Epithelial cell of esophagus (primary cell): ENCODE measurements around the gene SLC25A44.

Experiments
- DNase-seq: peaks from one replicate; pipeline ENCODE4 v3.0.0; 2010; ENCODE audit warnings: low read depth
- H3K4me3 ChIP-seq: 2 replicates; pipeline ENCODE4 v1.5.1; 2011; ENCODE audit warnings: mild to moderate bottlenecking, low read length, control low read depth
- TF ChIP-seq, protein P1 (sequence below): IDR thresholded peaks from 2 replicates; pipeline ENCODE4 v1.5.1; 2011; ENCODE audit warnings: low read depth, mild to moderate bottlenecking, low read length, control low read depth, inconsistent platforms; ENCODE audit not compliant: insufficient read depth; ENCODE audit errors: missing control alignments

The SLC25A44 gene

GRCh38 chr1:156194300-156194652 is 372 bp downstream of the SLC25A44 start:
- TF ChIP-seq, protein P1, sequence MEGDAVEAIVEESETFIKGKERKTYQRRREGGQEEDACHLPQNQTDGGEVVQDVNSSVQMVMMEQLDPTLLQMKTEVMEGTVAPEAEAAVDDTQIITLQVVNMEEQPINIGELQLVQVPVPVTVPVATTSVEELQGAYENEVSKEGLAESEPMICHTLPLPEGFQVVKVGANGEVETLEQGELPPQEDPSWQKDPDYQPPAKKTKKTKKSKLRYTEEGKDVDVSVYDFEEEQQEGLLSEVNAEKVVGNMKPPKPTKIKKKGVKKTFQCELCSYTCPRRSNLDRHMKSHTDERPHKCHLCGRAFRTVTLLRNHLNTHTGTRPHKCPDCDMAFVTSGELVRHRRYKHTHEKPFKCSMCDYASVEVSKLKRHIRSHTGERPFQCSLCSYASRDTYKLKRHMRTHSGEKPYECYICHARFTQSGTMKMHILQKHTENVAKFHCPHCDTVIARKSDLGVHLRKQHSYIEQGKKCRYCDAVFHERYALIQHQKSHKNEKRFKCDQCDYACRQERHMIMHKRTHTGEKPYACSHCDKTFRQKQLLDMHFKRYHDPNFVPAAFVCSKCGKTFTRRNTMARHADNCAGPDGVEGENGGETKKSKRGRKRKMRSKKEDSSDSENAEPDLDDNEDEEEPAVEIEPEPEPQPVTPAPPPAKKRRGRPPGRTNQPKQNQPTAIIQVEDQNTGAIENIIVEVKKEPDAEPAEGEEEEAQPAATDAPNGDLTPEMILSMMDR: no peak
- peak overlapping the region; percentile 99 for H3K4me3 ChIP-seq
- peak; percentile 10 for DNase-seq

- no peak for DNase-seq
Measured at GRCh38 chr1:156195853-156196252, 1.9 kb downstream of the SLC25A44 start.

DNA sequence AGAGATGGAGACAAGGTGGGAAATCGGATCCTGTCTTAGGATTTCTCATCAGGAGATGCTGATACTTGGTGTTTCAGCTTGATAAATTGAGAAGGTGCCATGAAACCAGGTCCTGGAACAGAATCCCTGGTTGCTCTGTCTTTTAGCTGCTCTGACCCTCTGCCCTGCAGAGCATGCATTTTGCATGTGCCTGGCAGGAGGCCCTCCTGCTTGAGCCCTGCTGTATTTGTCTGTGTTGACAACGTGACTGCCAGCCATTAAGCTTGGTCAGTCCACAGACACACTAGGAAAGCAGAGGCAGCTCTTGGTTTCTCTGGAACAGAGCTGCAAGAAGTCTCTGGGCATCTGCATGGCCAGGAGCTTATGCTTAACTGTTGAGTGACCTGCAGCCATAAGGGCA is 2.5 kb downstream of the SLC25A44 start:
- no peak for DNase-seq
- H3K4me3 ChIP-seq: no peak overlapping the region
- TF ChIP-seq, protein P1: no peak

More at GRCh38 chr1:156195853-156196252, 1.9 kb downstream of the SLC25A44 start:
- TF ChIP-seq, protein P1: no peak
- H3K4me3 ChIP-seq: no peak overlapping the region

- DNase-seq: no peak
- no peak overlapping the region for H3K4me3 ChIP-seq
- TF ChIP-seq, protein P1: no peak
Measured at GRCh38 chr1:156198831-156199349, 5.0 kb downstream of the SLC25A44 start.

DNA sequence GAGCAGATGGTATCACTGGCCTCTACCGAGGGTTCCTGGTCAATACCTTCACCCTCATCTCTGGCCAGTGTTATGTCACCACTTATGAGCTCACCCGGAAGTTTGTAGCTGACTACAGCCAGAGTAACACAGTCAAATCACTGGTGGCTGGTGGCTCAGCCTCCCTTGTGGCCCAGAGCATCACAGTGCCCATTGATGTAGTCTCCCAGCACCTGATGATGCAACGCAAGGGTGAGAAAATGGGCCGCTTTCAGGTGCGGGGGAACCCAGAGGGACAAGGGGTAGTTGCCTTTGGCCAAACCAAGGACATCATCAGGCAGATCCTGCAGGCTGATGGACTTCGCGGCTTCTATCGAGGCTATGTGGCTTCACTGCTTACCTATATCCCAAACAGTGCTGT is 6.1 kb downstream of the SLC25A44 start:
- TF ChIP-seq, protein P1: no peak
- H3K4me3 ChIP-seq: no peak overlapping the region
- DNase-seq: no peak

- DNase-seq: peak; percentile 22
- TF ChIP-seq, protein P1: no peak
- no peak overlapping the region for H3K4me3 ChIP-seq
Measured at GRCh38 chr1:156203331-156203730, 9.4 kb downstream of the SLC25A44 start.

- TF ChIP-seq, protein P1: no peak
- DNase-seq: no peak
- no peak overlapping the region for H3K4me3 ChIP-seq
Measured at GRCh38 chr1:156204686-156205085, 10.8 kb downstream of the SLC25A44 start.
